GM19240 (cell line): ENCODE measurements around the gene TMEM127.
"Not testable (repeated sequence)": the region's sequence is repeated elsewhere in the genome, so short reads cannot be mapped to it uniquely, and the experiment has no call there.

Source experiments
- DNase-seq: peaks from one replicate; pipeline ENCODE4 v3.0.0; 2011; ENCODE audit warnings: low spot score; ENCODE audit not compliant: insufficient read length

The TMEM127 gene

GRCh38 chr2:96241227-96241626 is 24.6 kb downstream of the TMEM127 start:
- no peak for DNase-seq

DNA sequence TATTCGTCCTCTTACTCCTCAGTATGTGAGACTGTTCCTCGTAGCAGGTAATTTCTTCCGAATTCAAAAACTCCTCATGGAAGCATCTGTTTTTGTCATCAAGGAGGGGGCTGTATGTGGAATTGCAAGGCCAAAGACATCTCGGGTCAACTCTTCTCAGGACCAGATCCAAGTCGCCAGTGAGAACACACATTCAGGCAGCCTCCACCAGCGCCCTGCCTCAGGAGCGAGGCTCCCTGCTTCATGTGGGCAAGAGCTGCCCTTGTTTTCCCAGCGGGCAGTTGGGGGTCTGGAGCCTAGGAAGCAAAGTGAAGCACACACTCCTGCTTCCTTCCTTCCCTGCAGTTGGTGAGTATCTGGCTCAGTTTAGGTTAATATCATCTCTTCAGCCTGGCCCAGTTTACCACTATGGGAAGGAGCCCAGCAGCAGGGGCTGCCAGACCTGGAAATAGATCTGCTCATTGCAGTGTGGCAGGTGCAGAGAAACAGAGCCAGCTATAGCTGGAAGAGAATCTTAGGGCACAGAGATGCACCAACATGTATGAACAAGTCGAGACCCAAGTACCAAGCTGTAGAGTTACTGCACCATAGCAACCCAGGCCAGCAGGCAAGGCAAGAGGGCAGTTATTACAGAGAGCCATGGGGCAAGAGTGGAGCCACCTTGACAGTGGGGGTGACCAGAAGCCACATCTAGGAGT is 25.3 kb downstream of the TMEM127 start:
- DNase-seq: no peak

DNA sequence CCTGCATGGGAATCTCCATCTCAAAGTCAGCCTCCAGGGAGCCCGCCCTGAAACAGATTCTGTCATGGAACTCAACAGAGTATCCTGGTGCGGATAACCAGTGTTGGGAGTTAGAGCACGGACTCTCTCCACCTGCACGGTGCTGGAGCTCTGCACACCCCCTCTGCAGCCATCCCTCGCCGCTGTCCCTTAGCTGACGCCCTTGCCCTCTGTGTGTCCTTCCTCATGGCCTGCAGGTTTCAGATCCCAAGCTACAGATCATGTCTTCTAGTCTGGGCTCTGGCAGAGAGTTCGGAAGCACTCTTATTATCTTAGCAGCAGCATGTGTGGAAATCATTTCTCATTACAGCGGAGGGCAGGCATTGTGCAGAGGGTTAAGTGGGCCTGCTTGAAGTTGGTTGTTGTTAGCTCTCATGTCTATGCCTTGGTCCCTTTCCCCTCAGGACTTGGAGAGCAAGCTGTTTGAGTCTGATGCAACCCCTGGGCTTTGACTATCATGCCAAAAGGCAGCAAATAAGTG is 26.0 kb downstream of the TMEM127 start:
- no peak for DNase-seq

GRCh38 chr2:96239091-96239490 is 26.7 kb downstream of the TMEM127 start:
- DNase-seq: no peak

GRCh38 chr2:96238266-96238665 is 27.5 kb downstream of the TMEM127 start:
- DNase-seq: no peak

- DNase-seq: no peak
Observed at GRCh38 chr2:96236882-96237281, 28.9 kb downstream of the TMEM127 start.

DNA sequence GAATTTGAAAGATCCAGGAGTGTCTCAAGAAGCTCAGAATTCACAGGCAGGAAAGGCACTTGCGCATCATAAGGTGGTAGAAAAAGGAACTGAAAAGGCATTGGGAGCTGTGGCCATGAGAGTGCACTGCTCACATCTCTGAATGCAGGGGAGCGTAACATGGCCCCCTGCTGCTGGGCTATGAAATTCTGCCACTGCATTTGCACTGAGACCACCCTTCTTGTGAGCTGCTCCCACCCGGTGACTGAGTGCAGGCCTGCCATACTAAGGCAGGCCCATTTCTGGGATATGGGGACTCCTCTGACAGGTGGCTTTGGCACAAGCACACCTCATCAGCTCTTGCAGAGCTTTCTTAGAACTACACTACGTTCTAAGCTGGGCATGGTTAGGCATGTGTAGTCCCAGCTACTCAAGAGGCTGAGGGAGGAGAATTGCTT is 31.9 kb downstream of the TMEM127 start:
- DNase-seq: peak; percentile 24

GRCh38 chr2:96233436-96233835 is 32.4 kb downstream of the TMEM127 start:
- no peak for DNase-seq

- no peak for DNase-seq
Observed at GRCh38 chr2:96231316-96231715, 34.5 kb downstream of the TMEM127 start.

DNA sequence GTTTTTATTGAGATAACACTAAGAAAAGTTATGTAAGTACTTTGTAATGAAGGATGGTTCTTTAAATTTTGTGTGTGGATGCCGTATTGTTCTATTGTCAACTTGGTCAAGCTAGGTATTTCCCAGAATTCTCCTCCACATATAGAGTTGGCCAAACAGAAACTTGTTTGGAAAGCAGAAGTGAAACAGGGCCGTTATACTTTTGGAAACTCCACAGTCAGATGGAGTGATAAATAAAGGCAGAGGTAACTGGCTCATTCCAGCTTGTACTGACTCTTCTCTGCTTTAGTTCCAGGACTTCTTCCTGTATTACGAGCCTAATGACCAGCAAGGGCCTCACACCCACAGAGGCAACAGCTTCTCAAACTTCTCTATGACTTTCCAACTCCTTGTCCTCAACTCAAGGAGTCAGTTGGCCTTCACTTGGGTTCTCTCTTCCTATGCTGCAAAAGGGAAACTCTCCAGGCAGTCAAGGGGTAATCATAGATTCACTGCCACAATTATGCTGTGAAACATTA is 40.7 kb downstream of the TMEM127 start:
- peak; percentile 38 for DNase-seq

DNA sequence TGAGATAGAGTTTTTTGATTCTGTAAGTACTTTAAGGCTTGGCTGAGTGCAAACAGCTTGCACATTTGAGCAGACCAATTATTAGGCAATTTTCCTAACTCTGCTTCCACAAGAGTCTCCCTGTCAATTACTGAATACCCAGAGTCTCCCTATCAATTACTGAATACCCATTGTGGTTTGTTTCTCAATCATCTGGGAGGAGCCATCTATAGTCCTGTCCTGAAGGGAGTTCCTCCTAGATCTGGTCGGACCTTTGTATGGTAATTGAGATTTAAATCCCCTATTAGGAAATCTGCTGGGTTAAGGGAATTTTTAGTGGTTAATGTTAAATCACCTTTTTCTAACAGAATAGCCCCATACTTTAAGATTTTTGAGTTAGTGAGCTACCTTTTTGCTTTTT is 44.7 kb downstream of the TMEM127 start:
- not testable (repeated sequence) for DNase-seq

DNA sequence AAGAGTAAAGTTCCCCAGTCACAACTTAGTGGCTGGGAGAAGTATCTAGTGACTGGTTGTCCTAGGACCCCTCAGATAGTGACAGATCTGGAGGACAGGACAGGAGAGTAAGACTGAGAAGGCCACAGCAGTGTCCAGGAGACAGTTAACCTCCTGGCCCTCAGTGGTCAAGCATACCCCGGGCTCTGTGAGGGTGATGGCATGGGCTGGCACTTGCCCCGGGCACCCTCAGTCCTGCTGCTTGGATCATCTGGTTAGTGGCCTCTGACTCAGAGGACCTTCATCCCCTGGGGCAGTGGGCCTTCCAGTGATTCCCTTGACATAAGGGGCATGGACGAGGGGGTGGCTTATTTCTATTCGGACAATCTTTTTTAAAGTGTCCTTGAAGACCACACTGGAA is 45.8 kb downstream of the TMEM127 start:
- not testable (repeated sequence) for DNase-seq

DNA sequence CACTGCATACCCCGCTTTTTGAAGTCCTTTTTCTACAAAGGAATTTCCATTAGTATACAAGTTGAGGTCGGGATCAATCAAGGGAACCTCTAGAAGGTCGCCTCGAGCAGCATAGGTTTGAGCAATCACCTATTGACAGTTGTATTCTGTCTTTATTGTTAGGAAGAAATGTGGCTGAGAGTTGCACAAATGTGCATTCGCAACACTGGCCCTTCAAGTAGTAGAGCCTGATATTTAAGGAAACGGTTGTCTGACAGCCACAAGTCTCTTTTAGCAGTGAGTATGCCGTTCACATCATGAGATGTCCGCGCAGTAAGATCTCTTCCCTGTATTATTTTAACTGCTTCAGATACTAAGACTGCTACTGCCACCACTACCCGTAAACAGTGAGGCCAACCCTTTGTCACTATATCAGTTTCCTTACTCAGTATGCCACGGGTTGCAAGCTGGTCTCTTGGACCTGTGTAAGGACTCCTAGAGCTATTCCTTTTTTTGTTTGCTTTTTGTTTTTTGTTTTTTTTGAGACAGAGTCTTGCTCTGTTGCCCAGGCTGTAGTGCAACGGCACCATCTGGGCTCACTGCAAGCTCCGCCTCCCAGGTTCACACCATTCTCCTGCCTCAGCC is 47.2 kb downstream of the TMEM127 start:
- no peak for DNase-seq

DNA sequence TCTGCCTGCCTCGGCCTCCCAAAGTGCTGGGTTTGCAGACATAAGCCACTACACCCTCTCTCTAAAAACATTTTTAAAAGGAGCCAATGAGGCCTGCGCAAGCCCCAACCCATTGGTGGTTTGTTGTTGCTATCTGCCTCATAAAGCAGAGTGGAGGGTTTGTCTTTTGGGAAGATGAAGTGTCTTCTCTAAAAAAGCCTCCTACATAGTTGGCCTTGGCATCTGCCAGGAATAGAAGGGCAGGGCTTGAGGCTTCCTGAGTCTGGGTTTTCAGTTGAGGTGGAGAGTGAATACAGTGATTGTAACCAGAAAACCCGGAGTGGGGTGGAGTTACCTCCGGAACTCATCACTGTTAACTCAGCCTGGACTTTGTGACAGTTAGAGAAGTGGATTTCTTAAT is 51.2 kb downstream of the TMEM127 start:
- DNase-seq: no peak

DNA sequence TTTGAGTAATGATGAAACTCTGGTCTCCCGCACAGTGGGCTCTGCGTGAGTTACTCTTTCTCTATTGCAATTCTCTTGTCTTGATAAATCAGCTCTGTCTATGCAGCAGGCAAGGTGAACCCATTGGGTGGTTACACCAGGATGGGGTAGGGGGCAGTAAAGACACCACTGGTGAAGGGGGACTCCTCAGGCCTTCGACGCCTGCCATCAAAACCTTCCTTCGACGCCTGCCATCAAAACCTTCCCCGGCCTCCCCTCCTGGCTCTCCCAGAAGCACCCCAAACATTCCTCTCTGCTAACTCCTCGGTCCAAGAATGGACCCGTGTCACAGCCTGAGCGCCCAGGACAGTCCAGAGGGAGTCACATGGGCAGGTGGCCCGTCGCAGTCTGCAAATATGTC is 52.4 kb downstream of the TMEM127 start:
- DNase-seq: no peak

DNA sequence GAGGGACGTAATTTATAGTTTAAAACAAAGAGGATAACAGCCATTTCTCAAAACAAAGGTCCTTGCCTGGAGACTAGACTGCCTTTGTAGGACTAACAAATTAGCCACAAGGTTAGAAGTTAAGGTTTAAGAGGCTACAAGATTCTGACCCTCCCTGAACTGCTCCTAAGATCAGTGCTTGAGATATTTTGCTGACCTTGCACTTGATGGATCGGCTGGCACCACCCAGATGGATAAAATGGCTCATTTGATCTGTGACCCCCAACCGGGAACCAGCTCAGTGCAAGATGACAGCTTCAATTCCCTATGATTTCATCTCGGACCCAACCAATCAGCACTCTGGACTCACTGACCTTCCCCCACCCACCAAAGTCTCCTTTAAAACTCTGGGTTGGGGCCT is 53.5 kb downstream of the TMEM127 start:
- no peak for DNase-seq

- DNase-seq: no peak
Observed at GRCh38 chr2:96209729-96210085, 56.1 kb downstream of the TMEM127 start.

GRCh38 chr2:96209011-96209728 is 56.6 kb downstream of the TMEM127 start:
- no peak for DNase-seq

DNA sequence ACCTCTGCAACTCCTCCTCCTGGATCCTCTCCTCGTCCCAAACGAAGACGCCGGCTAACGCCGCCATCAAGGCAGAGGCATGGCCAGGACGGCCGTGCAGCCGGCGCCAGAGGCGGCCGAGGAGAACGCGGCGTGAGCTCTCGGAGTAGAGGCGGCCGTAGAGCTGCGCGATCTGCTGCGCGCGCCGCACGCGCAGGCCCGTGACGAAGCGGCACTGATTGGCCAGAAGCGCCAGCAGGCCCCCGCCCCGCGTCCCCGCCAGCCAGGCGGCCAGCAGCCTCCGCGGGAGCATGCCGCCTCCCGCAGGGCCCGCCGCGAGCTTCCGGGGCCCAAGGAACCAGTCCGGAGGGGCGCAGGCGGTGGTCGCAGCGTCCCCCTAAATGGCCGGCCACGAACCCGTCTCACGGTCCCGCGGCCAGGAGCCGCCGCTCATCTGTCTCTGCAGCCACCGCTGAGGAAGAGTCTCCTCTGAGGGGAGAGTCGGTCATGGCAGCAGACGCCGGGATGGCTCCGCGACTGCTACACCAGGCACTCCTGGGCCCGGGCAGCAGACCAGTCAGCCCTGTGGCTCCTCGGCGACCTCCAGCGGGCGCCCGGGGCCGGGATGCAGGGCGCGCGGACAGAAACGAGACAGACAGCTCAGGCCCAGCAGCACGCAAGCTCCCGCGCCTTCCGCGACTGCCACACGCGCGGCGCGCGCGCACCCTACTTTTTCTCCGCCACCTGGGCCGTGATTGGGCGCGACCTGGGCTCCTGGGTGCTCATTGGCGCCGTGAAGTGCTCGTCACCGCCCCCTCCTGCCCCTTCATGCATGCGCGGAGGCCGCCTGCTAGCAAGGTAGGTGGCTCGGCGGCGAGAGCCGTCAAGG is 57.4 kb downstream of the TMEM127 start, which contains the start of gene STARD7:
Gene STARD7, minus strand, starts transcription at position 685 of the 868 bp plus-strand sequence. Its CDS starts 393 bp downstream, at position 292.
- DNase-seq: peak; percentile 68

DNA sequence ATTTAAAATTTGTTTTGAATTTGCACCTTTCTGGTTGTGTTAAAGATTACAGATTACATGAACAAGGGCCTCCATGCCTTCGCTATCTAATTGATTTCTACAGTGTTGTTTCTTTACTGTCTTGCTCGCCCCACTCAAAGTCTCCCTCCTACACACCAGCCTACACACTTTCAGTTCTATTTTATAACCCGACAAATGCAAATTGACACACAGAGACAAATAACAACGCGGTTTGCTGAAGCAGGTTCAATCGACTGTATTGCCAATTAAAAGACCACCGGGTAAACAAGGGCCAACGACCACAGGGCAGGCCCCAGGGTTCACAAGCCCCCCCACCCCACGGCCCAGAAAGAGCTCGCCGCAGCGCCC is 58.0 kb downstream of the TMEM127 start:
- no peak for DNase-seq
